HG03571 (cell line): ENCODE data around the gene NKAIN2.

Experiments used
- ATAC-seq: cut with Tn5 transposase; IDR thresholded peaks from one replicate; pipeline ENCODE4 v1.9.1; 2021; ENCODE audit not compliant: unreplicated experiment

NKAIN2 gene

DNA sequence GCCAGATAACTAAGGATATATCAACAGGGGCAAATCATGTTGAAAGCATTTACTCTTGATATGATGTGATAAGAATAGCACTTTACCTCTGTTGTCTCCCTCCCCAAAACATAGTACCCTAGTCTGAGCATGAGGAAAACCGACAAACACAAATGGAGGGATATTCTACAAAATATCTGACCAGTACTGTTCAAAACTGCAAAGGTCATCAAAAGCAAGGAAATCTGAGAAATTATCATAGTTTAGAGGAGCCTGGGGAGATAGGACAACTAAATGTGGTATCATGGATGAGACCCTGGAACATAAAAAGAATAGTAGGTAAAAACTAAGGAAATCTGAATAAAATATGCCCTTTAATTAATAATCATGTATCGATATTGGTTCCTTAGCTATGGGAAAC lies 675.2 kb downstream of the NKAIN2 start:
- no peak for ATAC-seq

DNA sequence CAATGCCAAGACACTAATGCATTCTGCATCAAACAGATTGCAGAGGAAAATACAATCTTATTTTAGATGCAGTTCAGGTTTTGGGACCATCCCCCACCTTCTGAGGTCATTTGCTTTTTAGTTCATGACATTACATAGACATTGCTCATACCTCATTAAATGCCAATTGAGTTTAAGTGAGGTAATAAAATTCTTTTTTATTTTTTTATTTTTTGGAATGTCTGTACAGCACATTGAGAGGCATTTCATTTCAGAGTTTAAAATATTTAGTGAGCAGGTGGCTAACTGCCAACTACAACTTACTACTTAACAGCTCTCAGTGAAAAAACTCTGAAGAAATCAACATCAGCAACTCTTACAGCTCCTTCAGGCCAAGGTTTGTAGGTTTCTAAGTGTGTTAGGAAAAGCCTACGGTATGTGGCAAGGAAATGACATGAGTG lies 676.3 kb downstream of the NKAIN2 start:
- no peak for ATAC-seq

DNA sequence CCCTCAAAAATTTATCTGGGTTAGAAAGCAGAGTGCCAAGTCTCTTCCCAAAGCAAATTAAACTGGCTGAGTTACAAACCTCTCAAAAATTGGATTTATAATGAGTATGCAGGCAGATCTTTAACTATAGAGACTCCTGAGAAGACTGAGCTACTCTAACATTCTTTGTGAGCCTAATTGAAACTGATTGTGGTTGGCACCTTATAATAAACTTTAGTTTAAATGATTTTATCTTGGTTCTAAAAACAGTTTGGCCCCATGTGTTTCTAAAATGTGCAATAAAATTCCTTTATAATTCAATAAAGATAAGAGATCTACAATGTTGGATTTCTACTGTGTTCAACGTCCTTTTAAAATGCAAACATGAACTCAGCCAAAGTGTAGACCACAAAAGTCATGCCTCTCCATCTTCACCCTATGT lies 678.4 kb downstream of the NKAIN2 start:
- ATAC-seq, result no peak

DNA sequence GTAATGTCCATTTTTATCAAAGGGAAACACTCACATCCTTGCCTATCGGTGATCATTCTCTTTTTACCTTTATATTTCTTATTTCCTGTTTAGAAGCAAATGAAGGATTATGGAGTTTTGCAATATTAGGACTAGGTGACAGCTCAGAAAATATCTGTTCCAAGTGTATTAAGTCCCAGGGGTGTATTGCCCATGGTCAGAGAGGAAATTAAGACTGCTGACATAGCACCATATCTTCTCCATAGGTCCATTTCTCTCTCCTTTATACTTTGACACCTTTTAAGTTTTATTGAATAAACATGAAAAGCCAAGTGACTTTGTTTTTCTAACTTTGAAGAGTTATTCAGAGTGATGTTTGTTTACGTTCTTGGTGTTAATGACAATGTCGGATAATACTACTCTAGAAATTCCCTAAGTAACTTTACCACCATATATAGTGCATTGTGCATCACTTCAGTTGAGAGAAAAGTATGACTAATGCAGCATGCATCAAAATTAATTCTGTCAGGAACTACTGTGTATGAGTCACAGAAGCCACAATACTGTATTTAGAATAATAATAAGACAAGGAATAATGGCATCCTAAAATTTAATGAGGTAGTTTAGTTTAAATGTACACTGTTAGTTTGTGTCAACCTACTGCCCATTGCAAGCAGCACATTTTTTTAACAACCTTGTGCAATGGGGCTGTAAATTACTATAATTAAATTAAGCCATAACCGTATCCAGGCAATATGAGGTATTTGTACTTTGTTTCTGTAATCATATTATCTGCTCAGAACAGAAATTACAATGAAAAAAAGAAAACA lies 684.2 kb downstream of the NKAIN2 start:
- no peak for ATAC-seq

DNA sequence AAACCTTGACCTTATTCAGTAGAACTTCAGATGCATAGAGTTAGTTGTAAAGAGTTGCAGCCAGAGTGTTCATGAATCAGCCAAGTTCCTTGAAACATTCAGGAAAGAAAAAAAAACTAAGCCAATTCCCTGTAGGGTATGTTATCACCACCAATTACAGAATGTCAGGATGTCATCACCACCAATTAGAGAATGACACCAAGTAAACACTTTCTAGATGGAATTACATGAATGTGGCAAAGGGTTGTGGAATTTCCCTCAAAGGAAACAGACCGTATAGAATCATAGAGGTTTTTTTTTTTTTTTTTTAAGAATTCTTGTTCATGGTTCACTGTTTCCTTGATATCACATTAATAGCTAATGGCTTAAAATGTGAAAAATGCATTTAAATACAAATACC lies 686.5 kb downstream of the NKAIN2 start:
- no peak for ATAC-seq

DNA sequence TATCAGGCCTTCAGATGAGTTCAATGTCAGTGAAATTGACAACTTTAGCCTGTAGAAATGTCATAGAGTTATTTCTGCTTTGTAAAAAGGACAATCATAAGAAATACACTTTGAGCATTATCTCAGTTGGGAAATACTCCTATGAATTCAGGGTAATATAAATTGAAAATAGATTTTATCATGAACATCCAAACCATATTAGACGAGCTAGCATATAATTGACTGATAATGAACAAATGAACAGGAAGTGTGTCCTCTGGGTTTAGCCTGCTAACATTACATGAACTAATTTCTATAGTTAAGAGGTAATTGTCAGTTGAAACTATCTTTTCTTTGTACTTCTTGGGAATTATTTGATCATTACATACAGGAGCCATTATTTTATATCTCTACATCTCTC lies 689.6 kb downstream of the NKAIN2 start:
- no peak for ATAC-seq

DNA sequence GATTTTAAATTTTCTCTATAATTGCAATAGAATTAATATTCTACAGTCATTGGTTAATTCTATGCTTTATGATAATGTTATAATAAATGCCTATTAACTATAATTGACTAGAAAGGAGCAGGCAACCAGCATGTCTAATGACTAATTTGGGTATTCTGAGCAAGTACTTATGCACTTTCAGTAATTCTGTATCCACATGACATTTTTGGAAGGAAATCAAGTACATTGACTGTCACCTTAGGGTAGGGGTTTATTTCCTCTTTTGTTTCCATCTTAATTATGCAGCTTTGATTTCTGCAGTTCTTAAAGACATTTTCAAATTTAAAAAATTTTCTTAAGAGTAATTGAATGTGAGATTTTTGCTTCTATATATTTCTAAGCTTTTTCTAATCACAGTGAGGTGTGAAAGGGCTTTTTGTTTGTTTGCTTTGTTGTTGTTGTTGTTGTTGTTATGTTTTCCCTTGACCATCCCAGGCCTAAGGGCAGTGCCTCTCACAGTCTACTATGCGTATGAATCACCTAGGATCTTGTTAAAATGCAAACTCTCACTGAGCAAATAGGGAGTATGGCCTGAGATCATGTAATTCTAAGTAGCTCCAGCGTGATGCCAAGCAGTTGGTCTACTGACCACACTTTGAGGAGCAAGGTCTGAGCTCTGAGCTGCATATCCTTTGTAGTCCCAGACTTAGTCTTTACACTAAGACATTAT lies 691.4 kb downstream of the NKAIN2 start:
- ATAC-seq, result no peak

DNA sequence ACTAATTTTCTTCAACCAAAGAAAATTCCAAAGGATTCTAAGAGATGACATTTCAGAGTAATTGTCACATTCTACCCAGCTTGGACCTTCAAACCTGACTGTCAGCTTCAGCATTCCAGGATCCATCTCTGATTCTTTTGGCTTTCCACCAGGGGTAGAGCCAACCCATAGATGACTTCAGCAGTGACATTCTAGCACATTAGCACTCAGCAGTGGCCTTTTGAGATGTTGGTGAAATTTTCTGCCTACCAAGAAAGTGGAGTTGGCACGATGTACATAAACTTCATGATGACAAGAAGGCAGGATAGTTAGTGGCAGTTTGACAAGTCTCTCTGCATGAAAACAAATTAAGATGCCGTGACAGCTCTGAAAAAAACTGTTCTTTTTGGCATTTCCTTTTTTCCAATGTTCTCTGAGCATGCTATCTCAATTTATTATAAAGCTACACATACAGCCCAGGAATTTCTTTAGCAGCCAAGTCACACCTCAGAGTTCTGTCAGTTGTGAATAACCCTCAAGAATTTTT lies 692.1 kb downstream of the NKAIN2 start:
- ATAC-seq, result no peak

DNA sequence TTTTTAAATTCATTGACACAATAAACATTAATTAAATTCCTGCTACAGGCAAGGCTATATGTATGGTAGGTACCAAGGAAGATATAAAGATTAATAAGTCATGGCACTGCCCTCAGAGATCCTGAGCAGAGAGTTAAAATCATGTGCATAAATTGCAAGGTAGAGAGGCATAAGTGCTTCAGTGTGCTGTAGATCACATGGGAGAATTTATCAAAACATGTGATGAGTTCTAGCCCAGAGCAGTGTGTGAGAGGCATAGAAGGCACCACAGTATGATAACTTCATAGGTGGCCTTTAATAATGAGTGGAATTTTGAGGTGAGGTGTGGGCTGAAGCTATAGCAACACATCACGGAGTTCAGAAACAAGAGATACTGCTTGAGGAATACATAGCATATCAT lies 692.7 kb downstream of the NKAIN2 start:
- no peak for ATAC-seq

DNA sequence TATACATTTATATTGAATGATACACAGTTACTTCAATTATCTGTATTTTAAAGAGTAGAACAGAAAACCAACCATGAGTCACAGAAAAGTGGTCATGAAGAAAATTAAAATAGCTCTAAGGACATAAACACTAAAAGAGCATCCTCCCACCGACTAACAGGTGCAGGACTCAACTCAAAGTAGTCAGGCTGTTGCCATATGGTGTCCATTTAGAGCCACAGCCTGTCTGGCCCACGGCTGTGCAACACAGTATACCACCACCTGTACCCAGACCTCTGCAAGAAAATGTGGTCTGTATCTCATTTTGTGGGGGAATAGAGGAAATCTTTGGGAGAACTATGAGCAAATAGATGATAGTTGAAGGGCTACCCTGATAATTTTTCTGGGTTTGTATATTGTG lies 708.8 kb downstream of the NKAIN2 start:
- no peak for ATAC-seq

DNA sequence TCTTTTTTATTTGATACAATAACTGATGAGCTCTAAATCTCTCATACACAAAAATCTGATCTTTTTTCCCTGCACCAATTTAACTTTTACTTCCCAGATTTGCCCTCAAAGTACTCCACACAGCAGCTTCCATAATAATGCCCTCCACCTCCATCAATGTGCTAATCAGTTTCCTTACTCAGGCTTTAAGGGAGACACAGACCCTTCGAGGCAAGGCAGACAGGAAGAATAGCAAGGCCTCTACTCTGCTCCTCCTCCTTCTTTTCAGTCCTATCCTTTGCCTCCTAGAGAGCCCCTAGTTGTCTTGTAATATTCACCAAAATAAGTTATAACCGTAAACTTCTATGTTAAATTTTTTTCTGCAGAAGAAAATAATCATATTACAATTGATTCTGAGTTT lies 713.7 kb downstream of the NKAIN2 start:
- no peak for ATAC-seq

DNA sequence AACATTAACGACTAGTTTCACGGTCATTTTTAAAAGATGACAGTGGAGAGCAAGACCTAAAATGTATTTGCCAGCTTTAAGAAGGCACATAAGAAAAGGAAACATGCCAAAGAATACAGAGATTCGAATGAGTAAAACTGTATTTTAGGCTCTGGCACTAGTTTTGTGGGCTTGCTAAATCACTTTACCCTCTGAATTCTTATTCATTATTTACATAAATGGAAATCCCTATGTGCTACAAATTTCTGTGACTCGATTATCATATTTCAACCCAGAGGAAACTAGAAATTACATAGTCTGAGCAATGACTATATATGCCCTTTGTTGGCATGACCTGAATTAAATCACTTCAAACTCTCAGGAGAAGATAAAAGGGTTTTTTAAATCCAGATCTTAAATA lies 716.8 kb downstream of the NKAIN2 start:
- no peak for ATAC-seq

DNA sequence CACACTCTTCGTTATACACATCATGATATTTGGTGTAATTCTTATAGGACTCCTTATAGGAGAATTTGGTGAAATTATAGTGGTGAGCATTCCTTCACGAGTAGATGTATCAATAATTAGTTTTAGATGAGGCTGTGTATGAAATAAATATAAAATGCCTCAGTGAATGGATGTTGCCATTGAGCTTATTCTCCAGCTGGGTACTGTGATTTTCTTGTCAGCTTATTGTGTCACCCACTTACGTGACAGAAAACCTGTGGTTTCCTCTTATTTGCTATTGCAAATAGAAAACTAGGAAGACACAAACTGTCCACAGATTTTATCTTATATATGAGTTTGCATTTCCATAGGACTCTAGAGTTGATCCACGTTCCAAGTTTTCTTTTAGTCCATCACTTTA lies 718.7 kb downstream of the NKAIN2 start:
- no peak for ATAC-seq

DNA sequence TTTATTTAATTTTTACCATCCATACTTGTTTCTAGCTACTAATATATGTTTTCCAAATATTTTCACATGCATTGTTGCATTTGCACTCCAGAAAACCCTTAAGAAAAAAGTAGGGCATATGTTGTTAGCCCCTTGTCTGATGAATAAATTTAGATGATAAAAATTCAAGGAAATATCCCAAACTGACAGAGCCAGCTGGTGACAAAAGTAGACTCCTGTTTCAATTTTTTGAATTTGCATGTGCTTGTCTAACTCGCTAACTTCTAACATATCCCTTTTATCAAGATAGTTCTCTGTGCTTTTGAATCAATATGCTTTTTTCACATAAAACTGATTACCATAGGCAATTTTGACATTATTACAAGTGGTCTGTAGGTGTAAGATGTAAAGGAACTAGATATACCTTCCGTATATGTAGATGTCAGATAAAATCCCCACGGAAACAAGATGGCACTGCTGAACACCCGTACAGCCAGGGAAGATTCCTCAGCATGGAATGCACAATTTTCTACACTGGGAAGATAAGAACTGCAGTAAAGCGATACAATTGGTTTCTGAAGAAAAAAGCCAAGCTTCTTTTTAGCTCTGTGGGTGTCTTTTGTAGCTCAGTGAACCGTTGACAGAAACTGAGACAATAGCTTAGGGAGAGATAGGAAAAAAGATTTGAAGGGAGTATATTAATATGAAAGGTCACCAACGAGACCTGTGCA lies 721.0 kb downstream of the NKAIN2 start:
- no peak for ATAC-seq

DNA sequence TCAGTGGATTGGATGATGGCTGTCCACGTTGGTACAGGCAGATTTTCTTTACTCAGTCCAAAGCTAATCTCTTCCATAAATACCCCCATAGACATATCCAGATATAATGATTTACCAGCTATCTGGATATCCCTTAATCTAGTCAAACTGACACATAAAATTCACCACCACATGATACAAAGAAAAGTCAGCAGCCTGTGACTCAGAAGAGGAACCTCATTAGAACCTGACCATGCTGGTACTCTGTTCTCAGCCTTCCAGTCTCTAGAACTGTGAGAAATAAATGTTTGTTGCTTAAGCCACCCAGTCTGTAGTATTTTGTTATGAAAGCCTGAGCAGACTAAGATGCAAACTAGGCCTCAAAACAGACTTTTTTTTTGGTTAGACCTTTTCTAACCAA lies 727.3 kb downstream of the NKAIN2 start:
- ATAC-seq, result no peak

DNA sequence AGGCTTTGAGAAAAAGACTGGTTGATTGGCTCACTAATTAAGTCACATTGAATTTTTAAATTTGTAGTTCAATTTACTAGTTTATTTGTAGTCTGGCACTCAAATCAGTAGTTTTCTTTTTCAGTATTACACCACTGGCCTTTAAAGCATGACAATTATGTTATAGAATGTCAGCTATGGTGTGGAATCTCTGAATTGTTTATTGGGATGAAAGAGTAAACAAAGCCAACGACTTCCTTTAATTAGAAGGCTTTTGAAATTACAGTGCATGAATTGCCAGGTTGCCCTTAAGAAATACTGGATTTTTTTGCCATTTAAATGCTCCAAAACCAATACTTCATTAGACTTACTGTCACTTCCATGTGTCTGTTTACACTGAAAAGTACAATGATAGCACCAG lies 731.6 kb downstream of the NKAIN2 start:
- ATAC-seq, result no peak

DNA sequence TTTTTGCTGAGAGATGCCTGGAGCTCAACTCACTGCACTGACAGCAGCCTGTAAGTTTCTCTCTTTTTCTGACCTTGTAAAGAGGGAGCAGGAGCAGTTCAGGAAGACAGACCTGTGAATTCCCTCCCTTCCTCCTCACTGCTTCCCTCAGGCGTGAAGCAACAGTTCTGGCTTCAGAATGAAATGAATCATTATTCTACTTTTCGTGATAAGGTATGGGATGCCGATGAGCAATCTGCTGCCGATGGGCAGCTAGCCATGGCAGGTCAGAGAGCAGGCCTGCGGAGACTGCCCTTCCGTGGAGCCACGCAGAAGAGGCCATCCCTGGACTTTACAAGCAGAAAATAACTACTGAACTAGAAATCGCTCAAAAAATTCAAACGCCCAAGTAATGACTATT lies 732.1 kb downstream of the NKAIN2 start:
- ATAC-seq, result no peak

DNA sequence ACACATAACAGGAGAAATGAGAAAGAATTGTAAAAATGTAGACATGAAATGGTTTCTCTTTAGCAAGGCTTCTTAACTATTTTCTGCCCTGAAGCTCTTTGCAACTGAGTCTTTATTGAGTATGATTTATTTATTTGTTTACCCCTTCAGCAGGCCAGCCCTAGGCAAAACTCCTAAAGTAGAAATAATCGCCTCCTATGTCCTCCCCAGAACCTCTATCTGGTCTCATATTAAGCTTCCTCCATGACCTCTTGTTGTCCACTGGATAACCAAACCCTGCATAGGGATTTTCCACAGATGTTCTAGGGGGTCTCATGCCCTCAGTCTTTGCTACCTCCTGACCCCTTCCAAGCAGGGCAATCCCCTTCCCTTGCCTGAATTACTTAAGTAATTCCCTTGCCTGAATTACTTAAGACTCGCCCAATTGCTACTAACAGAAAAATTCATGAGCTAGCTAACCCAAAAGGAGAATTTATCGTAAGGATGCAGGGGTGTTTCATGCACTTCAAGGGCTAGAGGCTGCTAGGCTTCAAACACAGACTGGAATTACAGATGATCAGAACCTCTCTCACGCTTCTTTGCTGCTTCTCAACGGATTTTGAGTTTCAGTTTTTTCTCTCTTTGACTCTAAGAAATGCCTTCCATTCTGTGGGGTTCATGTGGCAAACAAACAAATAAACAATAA lies 732.6 kb downstream of the NKAIN2 start:
- ATAC-seq, result no peak

DNA sequence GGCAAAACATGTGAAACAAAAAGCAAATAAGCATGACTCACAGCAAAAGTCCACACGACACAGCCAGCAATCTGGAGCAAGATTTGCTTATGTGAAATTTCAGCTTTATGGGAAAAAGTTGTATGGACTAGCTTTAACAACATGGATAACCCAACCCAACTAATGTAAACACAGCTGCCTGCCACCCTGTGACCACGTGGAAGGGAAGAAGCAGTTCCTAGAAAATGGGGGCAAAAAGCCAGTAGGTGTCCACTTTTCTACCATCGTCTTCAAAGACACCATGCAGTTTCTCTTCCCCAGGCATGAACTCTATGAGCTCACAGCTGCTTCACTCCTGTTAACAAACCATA lies 733.2 kb downstream of the NKAIN2 start:
- no peak for ATAC-seq

DNA sequence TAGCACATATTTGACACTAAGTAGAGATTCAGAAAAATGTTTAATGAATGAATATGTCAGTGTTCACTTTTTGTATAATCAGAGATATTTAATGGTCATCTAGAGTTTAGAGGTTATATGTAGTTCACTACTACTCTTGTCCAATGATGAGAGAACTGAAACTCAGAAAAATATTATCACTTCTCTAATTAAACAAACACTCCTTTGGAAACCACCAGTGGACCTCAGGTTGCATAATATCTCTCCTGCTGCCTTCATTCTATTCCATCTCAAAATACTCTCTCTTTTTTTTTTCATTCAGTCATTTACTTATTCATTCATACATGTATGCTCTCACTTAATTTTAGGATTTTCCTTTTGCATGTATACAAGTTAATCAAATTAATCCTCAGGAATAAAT lies 735.4 kb downstream of the NKAIN2 start:
- no peak for ATAC-seq

DNA sequence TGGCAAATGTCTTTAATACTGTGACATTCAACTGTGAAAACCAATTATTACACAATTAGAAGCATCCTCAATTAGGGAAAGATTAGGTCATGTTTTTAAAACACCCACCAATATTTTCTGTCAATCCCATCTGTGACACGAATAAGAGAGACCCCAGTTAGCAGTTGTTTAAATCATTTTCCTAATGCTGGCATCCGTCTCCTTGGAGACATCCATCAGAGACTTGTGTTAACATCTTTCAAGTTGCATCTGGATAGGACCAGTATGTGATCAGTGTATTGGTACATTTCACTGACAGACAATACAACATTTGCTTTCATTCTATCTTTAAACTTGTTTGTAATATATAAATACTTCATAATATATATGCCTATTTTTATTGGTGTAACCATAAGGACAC lies 737.9 kb downstream of the NKAIN2 start:
- ATAC-seq, result no peak
